ENCODE data around the gene PEX7. TPM values are rescaled to one million over a fixed set of nuclear protein-coding genes. Genes with fewer than 3 reads are reported as not detected.
"Not testable (repeated sequence)": the region's sequence is repeated elsewhere in the genome, so short reads cannot be mapped to it uniquely, and the experiment has no call there.

The PEX7 gene
- total RNA-seq, 1 experiment from 2014 or later: 13.6 TPM

GRCh38 chr6:136787726-136788068 lies 34.7 kb upstream of the PEX7 start:
- DNase-seq: no peak
- Histone ChIP-seq H3K4me1 (ENCODE audit: low read length) (peaks cover 42% of the 10 kb centered on the region), H3K9ac (ENCODE audit: low read length) (no peak overlapping the region), H2AFZ (ENCODE audit: low read length) (no peak overlapping the region), H3K79me2 (ENCODE audit: low read length) (no peaks in the 10 kb centered on the region), H3K27ac (ENCODE audit: low read length) (no peak overlapping the region), H3K36me3 (ENCODE audit: insufficient read depth, low read length) (no peaks in the 10 kb centered on the region), H3K9me2 (replicated peaks; ENCODE audit: insufficient read depth, low read length) (no peaks in the 10 kb centered on the region), H3K4me2 (ENCODE audit: low read depth, low read length, poor library complexity, severe bottlenecking) (no peak overlapping the region), H3K27me3 (ENCODE audit: low read length) (no peaks in the 10 kb centered on the region; the same call in 1 of the 2 replicates), H3K9me3 (ENCODE audit: low read length) (no peaks in the 10 kb centered on the region), H4K20me1 (ENCODE audit: insufficient read depth, low read depth, low read length) (no peaks in the 10 kb centered on the region), H3K4me3 (ENCODE audit: low read length) (no peak overlapping the region)

DNA sequence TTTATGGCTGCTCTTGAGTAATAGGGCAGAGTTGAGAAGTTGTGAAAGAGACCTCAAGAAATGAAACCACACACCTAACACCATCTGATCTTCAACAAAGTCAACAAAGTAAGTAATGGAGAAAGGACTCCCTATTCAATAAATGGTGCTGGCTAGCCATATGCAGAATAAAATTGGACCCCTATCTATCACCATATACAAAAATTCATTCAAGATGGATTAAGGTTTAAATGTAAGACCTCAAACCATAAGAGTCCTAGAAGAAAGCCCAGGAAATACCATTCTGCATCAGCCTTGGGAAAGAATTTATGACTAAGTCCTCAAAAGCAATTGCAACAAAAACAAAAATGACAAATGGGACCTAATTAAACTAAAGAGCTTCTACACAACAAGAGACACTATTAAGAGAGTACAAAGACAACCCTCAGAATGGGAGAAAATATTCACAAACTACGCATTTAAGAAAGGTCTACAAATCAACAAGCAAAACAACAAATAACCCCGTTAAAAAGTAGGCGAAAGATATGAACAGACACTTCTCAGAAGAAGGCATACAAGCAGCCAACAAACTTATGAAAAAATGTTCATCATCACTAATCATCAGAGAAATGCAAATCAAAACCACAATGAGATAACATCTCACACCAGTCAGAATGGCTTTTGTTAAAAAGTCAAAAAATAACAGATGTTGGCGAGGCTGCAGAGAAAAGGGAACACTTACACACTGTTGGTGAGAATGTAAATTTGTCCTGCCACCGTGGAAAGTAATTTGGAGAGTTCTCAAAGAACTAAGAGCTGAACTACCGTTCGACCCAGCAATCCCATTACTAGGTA lies 34.1 kb upstream of the PEX7 start:
- Histone ChIP-seq H3K27me3 (ENCODE audit: low read length) (no peaks in the 10 kb centered on the region; the same call in 1 of the 2 replicates), H3K4me3 (ENCODE audit: low read length) (no peak overlapping the region), H3K79me2 (ENCODE audit: low read length) (no peaks in the 10 kb centered on the region), H2AFZ (ENCODE audit: low read length) (no peak overlapping the region), H3K36me3 (ENCODE audit: insufficient read depth, low read length) (no peaks in the 10 kb centered on the region), H3K9me2 (replicated peaks; ENCODE audit: insufficient read depth, low read length) (no peaks in the 10 kb centered on the region), H4K20me1 (ENCODE audit: insufficient read depth, low read depth, low read length) (no peaks in the 10 kb centered on the region), H3K9ac (ENCODE audit: low read length) (no peak overlapping the region), H3K4me2 (ENCODE audit: low read depth, low read length, poor library complexity, severe bottlenecking) (no peak overlapping the region), H3K27ac (ENCODE audit: low read length) (no peak overlapping the region), H3K9me3 (ENCODE audit: low read length) (no peaks in the 10 kb centered on the region), H3K4me1 (ENCODE audit: low read length) (peaks cover 46% of the 10 kb centered on the region)
- DNase-seq: no peak

- not testable (repeated sequence) for DNase-seq; H3K9ac ChIP-seq (ENCODE audit: low read length); H3K27me3 ChIP-seq (ENCODE audit: low read length); H3K9me3 ChIP-seq (ENCODE audit: low read length); H3K4me2 ChIP-seq (ENCODE audit: low read depth, low read length, poor library complexity, severe bottlenecking); H3K9me2 ChIP-seq (replicated peaks; ENCODE audit: insufficient read depth, low read length); H3K27ac ChIP-seq (ENCODE audit: low read length); H3K36me3 ChIP-seq (ENCODE audit: insufficient read depth, low read length); H2AFZ ChIP-seq (ENCODE audit: low read length); H3K4me3 ChIP-seq (ENCODE audit: low read length); H4K20me1 ChIP-seq (ENCODE audit: insufficient read depth, low read depth, low read length); H3K79me2 ChIP-seq (ENCODE audit: low read length)
- peaks cover 40% of the 10 kb centered on the region for H3K4me1 ChIP-seq (ENCODE audit: low read length)
Measured at GRCh38 chr6:136789440-136789839, 33.0 kb upstream of the PEX7 start.

- no peaks in the 10 kb centered on the region for H4K20me1 ChIP-seq (ENCODE audit: insufficient read depth, low read depth, low read length)
- H3K27ac ChIP-seq (ENCODE audit: low read length): no peak overlapping the region
- no peak overlapping the region for H2AFZ ChIP-seq (ENCODE audit: low read length)
- H3K4me1 ChIP-seq (ENCODE audit: low read length): peaks cover 28% of the 10 kb centered on the region
- peak overlapping the region; percentile 76 for H3K4me3 ChIP-seq (ENCODE audit: low read length)
- DNase-seq: no peak
- no peak overlapping the region; the same call in 1 of the 2 replicates for H3K9ac ChIP-seq (ENCODE audit: low read length)
- no peaks in the 10 kb centered on the region for H3K79me2 ChIP-seq (ENCODE audit: low read length)
- H3K4me2 ChIP-seq (ENCODE audit: low read depth, low read length, poor library complexity, severe bottlenecking): peak overlapping the region; percentile 96
- H3K9me2 ChIP-seq (replicated peaks; ENCODE audit: insufficient read depth, low read length): no peaks in the 10 kb centered on the region
- no peaks in the 10 kb centered on the region for H3K36me3 ChIP-seq (ENCODE audit: insufficient read depth, low read length)
- no peaks in the 10 kb centered on the region; the same call in 1 of the 2 replicates for H3K27me3 ChIP-seq (ENCODE audit: low read length)
- no peaks in the 10 kb centered on the region for H3K9me3 ChIP-seq (ENCODE audit: low read length)
Measured at GRCh38 chr6:136790411-136791295, 31.7 kb upstream of the PEX7 start.

DNA sequence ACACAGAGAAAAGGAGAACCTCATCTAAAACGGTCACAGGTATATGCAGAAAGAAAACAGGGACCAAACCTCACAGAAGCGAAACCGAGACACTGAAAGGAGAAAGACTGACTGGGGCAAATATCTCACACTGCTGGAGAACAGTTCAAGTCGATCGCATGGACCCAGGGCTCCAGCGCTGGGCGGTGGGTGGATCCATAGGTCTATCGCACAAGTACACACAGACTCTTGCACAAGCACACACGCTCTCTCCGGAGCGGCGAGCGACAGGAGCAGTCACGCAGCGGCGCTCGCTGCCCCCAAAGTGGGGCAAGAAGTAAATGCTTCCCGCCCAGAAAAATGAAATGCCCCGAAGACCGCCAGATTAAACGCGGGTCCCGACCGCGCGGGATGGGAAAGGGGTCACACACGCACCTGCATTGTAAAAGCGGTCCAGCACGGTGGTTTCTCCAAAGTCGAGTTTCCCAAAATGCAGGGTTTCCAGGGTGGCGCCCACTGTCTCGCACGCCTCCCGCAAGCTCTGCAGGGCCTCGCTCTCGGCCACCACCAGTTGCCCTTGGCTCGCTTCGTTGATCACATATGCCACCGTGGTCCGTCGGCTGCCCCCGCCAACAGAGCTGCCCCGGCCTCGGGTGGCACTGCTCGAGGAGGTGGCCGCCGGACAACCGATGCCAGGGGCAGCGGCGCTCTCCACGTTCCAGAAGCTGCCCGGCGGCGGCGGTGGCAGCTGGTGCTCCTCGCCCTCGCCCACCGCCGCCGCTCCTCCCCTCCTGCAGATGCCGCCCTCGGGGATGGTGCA lies 30.9 kb upstream of the PEX7 start:
- Histone ChIP-seq H3K4me2 (ENCODE audit: low read depth, low read length, poor library complexity, severe bottlenecking) (peak overlapping the region; percentile 96), H3K79me2 (ENCODE audit: low read length) (no peaks in the 10 kb centered on the region), H4K20me1 (ENCODE audit: insufficient read depth, low read depth, low read length) (no peaks in the 10 kb centered on the region), H3K9ac (ENCODE audit: low read length) (peak overlapping the region; percentile 75), H3K9me2 (replicated peaks; ENCODE audit: insufficient read depth, low read length) (no peaks in the 10 kb centered on the region), H3K27me3 (ENCODE audit: low read length) (no peaks in the 10 kb centered on the region; the same call in 1 of the 2 replicates), H3K4me3 (ENCODE audit: low read length) (peak overlapping the region; percentile 76), H2AFZ (ENCODE audit: low read length) (peak overlapping the region; percentile 77; the same call in 1 of the 2 replicates), H3K27ac (ENCODE audit: low read length) (no peak overlapping the region), H3K4me1 (ENCODE audit: low read length) (peaks cover 24% of the 10 kb centered on the region), H3K36me3 (ENCODE audit: insufficient read depth, low read length) (no peaks in the 10 kb centered on the region), H3K9me3 (ENCODE audit: low read length) (no peaks in the 10 kb centered on the region)
- DNase-seq: peak; percentile 59

- H3K27ac ChIP-seq (ENCODE audit: low read length): no peak overlapping the region
- H3K9me3 ChIP-seq (ENCODE audit: low read length): no peaks in the 10 kb centered on the region
- H3K27me3 ChIP-seq (ENCODE audit: low read length): no peaks in the 10 kb centered on the region; the same call in 1 of the 2 replicates
- peak overlapping the region; percentile 77; the same call in 1 of the 2 replicates for H2AFZ ChIP-seq (ENCODE audit: low read length)
- DNase-seq: no peak
- H3K79me2 ChIP-seq (ENCODE audit: low read length): no peaks in the 10 kb centered on the region
- peak overlapping the region; percentile 76 for H3K4me3 ChIP-seq (ENCODE audit: low read length)
- H3K9me2 ChIP-seq (replicated peaks; ENCODE audit: insufficient read depth, low read length): no peaks in the 10 kb centered on the region
- H3K36me3 ChIP-seq (ENCODE audit: insufficient read depth, low read length): no peaks in the 10 kb centered on the region
- peak overlapping the region; percentile 75 for H3K9ac ChIP-seq (ENCODE audit: low read length)
- peak overlapping the region; percentile 96 for H3K4me2 ChIP-seq (ENCODE audit: low read depth, low read length, poor library complexity, severe bottlenecking)
- peaks cover 24% of the 10 kb centered on the region for H3K4me1 ChIP-seq (ENCODE audit: low read length)
- H4K20me1 ChIP-seq (ENCODE audit: insufficient read depth, low read depth, low read length): no peaks in the 10 kb centered on the region
Measured at GRCh38 chr6:136792095-136792409, 30.3 kb upstream of the PEX7 start.

DNA sequence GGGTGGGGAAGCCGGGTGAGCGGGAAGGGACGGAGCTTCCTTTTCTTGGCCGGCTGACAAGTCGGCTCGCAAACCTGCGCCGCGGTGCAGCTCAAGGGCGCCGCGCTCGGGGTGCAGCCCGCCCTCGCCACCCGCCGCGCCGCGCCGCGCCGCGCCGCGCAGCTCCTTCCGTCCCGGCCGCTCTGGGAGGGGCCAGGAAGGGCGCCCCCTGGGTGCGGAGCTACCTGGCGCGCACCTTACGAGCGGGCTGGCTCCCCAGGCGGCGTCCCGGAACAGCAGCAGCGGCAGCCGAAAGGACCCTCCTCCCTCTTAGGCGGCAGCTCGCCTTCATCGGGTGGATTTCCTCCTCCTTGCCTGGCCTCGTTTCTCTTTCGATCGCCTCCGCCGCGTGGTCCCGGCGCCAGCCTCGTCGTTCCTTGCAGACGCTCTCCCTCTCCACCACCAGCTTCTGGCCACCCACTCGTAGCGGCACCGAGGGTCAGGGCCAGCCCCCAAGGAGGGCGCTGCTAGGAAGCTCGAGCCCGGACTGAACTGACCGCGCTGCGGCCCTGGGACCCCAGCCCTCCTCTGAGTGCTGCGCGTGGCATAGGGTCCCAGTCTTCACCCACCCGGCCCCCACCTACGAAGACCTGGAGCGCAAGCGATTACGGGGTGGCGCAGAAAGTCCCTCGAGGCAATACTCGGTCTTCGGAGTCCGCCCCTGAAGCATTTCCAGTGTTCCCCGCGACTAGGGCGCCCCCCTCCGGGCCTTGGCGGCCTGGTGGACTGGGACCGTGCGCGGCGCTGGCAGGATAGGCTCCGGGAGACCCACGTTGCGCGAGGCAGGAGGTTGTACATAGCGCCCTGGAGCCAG lies 29.8 kb upstream of the PEX7 start, which contains the start of gene MAP3K5:
Gene MAP3K5 (minus strand): TSS at position 68 of the 853 bp plus-strand sequence. CDS start 320 bp downstream, outside the sequence.
- Histone ChIP-seq H3K79me2 (ENCODE audit: low read length) (no peaks in the 10 kb centered on the region), H3K27ac (ENCODE audit: low read length) (no peak within 1 kb of the TSS), H2AFZ (ENCODE audit: low read length) (peak within 1 kb of the TSS; percentile 100), H3K4me2 (ENCODE audit: low read depth, low read length, poor library complexity, severe bottlenecking) (peak within 1 kb of the TSS; percentile 96), H3K4me1 (ENCODE audit: low read length) (peaks cover 24% of the 10 kb centered on the region), H3K4me3 (ENCODE audit: low read length) (peak within 1 kb of the TSS; percentile 76), H4K20me1 (ENCODE audit: insufficient read depth, low read depth, low read length) (no peaks in the 10 kb centered on the region), H3K27me3 (ENCODE audit: low read length) (no peaks in the 10 kb centered on the region; the same call in 1 of the 2 replicates), H3K9me2 (replicated peaks; ENCODE audit: insufficient read depth, low read length) (no peaks in the 10 kb centered on the region), H3K36me3 (ENCODE audit: insufficient read depth, low read length) (no peaks in the 10 kb centered on the region), H3K9me3 (ENCODE audit: low read length) (no peaks in the 10 kb centered on the region), H3K9ac (ENCODE audit: low read length) (peak within 1 kb of the TSS; percentile 75)
- peak; percentile 95 for DNase-seq

All from Karpas-422 (cell line).